CD4-positive, alpha-beta T cell treated with Interleukin-17A for 4 hours (primary cell): ENCODE measurements around the gene CITED4.
A peak's percentile ranks its signal among the peaks of the same experiment; 100 is the strongest.

Experiments used
- DNase-seq: peaks from one replicate; pipeline ENCODE4 v3.0.0-alpha.2; 2020; ENCODE audit warnings: mixed read lengths

CITED4 gene

DNA sequence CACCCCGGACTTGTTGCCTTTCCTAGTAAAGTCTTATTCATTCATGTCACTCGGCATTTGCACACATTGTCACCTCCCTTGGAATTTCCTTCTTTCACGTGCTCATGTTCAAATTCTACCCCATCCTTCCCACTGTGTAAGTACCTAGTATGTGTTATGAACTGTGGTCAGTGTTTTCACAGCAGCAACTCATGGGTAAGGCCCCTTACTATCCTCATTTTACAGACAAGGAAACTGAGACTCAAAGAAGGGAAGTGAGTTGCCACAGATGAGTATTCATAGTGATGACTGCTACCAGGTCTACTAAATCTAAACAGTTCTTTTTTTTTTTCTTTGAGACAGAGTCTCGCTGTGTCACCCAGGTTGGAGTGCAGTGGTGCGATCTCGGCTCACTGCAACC lies 10.5 kb downstream of the CITED4 start:
- no peak for DNase-seq

DNA sequence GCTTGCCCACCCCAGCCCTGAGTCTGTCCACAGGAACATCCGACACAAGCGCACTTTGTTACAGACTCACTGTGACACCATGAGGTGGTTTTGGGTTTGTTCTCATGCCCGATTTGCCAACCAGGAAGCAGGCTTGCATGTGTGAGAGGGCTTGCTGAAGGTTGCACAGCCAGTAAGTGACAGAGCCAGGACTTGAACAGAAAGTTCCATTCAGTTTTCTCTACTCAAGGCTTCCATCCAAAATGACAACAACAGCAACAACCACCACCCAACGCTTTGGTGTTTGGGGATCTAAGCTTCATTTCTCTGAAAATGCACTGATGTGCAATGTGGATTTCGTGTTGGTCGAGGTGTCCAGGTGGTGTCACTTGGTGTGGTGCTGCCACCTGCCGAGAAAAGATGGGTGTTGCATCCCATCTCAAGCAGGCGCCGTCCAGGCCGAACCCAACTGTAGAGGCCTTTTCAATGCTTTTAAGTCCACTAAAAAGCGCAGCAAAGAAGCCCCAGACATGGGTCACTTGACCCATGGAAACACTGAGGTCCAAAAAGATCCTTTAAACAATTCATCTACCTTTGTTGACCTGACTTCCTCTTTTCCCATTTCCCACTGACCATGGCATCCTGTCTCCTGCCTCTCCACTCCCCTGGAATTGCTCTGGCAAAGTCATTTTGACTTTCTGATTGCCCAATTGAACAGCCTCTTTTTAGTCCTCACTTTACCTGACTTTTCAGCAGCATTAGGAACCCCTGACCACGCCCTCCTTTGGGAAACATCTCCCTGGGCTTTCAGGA lies 12.2 kb downstream of the CITED4 start:
- peak; percentile 82 for DNase-seq

DNA sequence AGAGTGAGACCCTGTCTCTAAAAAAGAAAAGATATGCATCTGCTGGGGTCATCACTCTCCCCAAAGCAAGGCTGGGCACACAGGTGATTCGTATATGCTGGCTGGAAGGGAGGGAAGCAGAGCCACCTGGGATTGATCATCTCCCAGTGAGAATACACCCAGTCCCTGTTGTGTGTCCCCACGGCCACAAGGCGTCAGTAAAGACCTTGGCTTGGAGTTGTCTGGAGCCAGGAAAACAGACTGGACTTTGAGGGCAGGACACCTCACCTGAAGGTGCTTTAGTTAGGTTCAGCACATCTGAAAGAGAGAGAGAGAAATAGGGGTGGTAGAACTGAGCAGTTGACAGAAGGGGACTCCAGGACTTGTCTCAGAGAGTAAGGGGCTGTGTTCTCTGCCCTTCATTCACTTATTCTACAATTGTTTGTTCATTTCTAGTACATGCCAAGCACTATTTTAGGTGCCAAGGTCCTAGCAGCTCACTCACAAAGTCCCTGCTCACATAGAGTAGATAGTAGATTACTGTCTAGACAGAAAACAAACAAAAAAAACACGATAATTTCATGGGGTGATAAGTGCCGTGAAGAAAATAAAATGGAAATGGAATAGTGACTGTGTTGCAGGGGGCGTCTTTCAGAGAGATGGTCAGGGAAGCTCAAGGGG lies 13.5 kb downstream of the CITED4 start:
- DNase-seq = peak; percentile 16

DNA sequence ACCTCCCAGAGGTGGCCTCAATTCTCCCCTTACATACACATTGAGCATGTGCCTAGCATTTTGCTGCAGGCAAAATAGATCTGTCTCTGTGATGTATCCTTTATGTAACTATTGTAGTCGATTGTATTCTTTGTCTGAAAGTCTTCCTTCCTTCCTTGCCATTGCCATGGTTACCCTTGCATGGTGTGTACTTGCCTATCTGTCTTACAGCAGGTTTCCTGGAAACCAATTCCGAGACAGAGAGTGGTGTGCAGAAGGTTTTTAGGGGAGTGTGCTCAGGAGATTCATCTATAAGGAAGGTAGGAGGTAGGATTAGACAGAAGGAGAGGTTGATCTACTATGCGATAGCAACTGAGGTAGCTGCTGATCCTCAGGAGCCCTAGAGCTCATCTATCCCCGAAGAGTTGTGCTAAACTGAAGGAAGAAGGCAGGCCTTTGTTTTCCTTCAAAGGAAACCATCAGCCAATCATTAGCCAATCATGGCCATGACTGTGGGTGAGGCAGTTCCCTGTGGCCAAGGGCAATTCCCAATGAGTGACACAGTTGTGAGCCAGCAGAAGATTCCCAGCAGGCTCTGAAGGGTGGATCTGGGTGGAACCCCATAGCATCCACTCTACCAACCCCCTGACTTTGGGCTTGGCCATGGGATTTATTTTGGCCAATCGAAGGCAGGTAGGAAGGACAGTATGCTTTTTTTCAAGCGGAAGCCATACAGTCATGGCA lies 15.0 kb downstream of the CITED4 start:
- DNase-seq = no peak

DNA sequence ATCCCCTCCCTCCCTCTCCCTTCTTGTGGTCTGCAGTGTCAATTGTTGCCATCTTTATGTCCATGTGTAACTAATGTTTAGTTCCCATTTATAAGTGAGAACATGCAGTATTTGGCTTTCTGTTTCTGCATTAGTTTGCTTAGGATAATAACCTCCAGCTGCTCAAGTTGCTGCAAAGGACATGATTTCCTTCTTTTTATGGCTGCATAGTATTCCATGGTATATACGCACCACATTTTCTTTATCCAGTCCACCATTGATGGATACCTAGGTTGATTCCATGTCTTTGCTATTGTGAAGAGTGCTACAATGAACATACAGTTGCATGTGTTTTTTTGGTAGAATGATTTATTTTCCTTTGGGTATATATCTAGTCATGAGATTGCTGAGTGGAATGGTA lies 16.3 kb downstream of the CITED4 start:
- DNase-seq = no peak

DNA sequence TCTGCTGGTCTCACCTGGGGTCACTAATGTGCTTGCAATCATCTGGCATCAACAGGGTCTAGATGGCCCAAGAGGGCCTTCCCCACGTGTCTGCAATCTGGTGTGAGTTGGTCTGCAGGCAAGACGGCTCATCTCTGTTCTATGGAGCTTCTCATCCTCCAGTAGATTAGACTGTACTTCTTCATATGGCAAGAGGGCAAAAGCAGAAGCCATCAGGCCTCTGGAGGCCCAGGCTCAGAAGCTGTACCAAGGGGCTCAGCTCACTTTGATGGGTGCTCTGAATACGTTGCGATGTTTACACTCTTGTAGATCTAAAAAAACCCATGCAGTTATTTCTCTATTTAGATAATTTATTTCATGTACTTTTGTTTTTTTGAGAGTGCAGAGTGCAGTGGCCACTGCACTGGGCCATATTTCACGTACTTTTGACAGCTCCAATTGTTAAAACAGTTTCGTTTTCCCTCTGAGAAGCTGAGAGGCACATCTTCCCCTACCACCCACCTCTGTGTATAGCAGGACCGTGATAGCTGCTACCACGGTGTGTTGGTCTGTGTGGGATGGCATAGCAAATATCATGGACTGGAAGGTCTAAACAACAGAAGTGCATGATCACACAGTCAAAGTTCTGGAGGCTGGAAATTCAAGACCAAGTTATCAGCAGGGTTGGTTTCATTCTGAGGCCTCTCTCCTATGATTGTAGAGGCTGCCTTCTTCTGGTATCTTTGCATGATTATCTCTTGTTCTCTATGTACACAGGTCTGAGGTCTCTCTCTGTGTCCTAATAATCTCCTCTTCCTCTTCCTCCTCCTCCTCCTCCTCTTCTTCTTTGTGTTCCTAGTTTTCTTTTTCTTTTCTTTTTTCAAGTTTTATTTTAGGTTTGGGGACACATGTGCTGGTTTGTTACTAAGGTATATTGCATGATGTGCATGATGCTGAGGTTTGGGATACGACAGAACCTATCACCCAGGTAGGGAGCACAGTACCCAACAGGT lies 17.0 kb downstream of the CITED4 start:
- peak; percentile 12 for DNase-seq

DNA sequence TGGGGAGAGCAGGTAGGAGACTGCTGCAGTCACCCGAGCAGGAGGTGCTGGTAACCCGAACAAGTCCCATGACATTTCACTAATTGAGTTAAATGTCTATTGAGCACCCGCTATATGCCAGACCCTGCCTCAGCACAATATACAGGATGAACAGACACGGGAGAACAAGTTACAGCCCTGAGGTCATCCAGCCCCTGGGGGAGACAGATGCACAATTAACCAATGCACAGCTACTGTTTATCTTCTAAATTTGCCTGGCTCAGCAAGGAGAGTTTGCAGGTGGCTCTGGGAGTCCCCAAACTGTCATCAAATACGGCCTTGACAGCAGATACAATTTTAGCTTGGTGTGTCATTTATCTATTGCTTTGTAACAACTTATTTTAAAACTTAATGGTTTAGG lies 18.1 kb downstream of the CITED4 start:
- DNase-seq = no peak

DNA sequence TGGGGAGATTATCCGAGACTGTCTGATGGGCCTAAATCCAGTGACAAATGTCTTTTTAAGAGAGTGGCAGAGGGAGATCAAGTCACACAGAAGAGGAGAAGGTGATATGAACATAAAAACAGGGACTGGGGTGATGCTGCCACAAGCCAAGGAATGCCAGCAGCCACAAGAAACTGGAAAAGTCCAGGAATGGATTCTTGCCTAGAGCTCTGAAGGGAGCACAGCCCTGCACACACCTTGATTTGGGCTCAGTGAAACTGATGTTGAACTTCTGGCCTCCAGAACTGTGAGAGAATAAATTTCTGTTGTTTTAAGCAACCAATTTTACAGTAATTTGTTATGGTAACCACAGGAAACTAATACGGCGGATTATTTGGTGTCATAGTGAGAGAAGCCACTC lies 19.5 kb downstream of the CITED4 start:
- no peak for DNase-seq

DNA sequence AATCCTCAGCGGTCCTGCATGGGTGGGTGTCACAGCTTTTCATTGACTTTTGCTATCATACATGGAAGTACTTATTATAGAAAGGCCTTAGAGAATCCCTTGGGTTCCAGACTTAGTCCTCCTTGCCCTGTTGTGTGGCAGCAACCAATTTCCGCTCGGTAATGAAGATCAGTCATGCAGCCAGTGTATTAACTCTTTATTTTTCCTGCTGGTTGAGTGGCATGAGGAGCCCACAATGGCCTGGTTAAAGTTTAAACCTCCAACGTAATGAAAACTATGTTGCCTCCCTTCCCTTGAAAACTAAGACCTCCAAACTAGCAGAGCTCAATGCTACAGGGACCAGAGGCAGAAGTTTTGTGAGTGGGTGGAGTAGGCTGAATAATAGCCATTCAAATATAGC lies 20.0 kb downstream of the CITED4 start:
- DNase-seq = no peak

DNA sequence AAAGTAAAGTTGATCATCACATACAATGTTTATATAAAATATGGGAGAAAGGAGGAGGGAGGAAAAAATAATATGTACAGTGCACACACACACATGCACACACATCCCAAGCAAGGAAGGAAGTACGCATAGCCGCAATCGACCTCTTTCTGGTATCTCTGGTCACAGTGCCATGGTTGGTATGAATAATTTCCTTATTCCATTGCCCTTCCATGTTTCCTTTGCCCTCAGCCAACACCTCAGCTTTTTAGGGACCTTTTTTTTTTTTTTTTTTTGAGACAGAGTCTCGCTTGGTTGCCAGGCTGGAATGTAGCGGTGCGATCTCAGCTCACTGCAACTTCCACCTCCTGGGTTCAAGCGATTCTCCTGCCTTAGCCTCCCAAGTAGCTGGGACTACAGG lies 20.6 kb downstream of the CITED4 start:
- DNase-seq = no peak

DNA sequence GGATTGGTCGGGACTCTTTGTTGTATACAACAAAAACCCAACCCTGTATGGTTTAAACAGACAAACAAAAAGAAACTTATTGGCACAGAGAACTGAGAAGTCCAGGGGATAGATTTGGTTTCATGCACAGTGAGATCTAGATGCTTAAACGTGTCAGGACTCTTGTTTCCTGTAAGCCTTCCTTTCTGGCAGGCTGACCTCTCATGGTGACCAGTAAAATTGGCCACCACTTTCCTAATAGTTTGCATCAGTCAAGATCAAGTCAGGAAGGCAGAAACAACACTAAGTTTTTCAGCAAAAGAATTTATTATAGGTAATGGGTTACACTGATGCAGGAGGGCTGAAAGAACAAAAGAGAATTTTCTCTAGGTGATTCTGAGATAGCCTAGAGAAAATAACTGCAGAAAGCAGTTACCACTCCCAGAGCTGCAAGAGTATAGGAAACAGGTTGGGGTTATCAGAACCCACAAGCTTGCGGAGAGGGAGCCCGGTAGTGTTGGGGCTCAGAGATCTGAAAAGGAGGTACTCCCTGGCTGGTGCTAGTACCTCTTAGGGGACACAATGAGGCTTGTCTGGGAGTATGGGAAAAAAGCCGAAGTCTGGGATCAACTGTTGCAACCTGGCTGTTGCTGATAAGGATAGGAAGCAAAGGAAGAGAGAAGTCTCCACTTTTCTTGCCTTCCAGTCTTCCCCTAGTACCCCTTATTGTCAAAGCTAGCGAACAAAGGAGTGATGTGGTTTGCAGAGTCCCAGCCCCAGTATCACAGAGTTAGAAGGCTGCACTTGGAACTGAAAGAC lies 21.4 kb downstream of the CITED4 start:
- DNase-seq = peak; percentile 28

DNA sequence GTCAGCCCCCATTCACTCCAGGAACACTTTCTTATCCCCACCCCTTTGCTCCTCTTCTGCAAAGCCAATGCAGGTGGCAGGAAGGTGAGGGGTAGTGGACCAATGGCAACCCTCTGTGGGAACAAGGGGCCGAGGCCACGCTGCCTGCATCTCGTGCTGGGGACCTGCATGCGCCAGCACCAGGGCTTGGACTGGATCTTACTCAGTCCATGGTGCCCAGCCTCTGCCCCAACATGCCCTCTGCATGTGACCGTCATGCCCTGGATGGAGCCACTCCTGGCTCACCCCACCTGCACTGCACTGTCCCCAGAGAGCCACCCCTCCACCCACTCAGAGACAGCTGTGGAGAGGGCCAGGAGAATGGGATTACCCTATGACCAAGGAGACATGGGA lies 22.2 kb downstream of the CITED4 start:
- no peak for DNase-seq

DNA sequence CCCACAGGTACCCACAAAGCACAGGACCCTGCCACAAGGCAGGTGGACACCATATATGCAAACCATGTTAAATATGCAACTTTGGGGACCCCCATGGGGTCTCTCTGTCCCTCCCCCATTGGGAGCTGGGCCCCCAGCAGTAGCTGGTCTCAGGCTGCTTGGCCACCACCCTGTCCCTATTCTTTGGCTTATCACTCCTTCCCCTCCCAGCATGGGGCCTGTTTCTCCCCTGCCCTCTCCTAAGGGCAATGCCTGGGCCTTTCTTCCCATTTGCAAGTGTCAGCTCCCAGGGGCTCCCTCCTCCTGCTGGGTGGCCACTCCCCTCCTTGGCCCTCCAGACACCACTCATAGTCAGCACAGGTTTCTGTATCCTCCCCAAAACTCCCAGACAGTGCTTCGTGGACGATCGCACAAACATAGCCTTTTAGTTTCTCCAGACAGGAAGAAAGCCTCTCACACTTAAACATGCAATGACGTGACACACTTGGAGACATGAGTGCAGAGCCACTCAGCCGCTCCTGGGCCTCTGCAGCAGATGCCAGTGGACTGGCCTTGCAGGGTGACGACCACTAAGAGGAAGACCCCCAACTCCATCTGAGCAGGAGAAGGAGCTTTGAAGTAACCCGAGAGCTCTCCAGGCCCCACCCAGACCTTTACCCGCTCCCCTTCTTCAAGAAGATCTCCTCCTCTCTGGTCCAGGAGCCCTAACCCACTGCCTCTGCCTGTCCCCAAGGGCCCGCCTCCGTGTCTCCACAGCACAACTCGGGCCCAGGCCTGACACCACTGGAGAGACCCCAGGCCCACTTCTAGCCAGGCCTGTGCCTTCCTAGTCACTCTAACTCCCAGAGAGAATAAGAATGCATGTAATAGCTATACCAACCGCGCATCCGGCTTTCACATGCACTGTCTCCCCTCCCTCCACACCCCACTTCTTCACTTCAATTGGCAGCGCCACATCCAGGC lies 22.9 kb downstream of the CITED4 start:
- no peak for DNase-seq

DNA sequence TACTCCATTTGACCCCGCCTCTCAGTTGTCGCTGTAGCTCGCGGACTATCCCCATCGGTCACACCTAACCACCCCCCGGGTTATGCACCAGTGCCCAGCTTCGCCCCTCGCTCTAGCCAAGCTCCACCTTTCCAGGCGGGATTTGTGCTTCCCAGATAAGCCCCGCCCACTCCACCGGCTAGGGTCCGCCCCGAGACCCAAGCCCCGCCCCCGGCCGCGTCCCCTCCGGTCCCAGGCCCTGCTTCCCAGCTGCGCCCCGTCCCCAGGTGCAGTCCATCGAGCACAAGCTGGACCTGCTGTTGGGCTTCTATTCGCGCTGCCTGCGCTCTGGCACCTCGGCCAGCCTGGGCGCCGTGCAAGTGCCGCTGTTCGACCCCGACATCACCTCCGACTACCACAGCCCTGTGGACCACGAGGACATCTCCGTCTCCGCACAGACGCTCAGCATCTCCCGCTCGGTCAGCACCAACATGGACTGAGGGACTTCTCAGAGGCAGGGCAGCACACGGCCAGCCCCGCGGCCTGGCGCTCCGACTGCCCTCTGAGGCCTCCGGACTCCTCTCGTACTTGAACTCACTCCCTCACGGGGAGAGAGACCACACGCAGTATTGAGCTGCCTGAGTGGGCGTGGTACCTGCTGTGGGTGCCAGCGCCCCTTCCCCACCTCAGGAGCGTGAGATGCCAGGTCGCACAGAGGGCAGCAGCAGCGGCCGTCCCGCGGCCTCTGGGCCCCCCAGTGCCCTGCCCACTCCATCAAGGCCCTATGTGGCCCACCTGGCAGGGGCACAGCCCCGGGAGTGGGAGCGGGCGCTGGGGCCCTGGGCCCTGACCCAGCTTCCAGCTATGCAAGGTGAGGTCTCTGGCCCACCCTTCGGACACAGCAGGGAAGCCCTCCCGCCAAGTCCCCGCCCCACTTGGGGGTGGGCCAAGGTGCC lies 23.9 kb downstream of the CITED4 start:
- DNase-seq = no peak

DNA sequence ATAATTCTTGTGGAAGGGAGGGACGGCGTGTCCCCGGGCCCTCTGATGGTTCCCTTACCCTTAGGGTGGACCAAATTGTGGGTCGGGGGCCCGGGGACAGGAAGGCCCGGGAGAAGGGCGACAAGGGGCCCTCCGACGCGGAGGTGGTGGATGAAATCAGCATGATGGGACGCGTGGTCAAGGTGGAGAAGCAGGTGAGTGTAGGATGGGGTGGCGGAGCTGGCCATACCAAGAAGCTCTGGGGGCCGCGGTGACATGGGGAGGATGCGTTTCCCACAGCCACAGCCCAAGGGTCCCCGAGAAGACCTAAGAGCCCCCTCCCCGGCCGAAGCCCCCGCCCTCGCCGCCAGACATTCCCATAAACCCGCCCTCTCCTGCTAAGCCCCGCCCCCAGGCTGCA lies 24.6 kb downstream of the CITED4 start:
- no peak for DNase-seq

DNA sequence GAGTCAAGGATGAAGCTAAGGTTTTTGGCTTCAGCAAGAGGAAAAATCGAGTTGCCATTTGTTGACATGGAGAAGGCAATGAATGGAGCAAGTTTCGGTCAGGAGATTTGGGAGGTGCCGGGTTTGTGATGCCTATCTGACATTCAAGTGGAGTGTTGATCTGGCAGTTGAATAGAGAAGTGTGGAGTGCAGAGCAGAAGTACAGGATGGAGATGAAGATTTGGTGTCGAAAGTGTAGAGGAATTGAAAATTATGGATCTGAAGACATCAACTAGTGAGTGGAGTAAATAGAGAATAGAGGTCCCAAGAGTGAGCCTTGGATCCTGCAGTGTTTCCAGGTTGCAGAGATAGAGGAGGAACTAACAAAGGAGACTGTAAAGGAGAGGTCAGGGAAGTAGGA lies 25.9 kb downstream of the CITED4 start:
- DNase-seq = no peak

DNA sequence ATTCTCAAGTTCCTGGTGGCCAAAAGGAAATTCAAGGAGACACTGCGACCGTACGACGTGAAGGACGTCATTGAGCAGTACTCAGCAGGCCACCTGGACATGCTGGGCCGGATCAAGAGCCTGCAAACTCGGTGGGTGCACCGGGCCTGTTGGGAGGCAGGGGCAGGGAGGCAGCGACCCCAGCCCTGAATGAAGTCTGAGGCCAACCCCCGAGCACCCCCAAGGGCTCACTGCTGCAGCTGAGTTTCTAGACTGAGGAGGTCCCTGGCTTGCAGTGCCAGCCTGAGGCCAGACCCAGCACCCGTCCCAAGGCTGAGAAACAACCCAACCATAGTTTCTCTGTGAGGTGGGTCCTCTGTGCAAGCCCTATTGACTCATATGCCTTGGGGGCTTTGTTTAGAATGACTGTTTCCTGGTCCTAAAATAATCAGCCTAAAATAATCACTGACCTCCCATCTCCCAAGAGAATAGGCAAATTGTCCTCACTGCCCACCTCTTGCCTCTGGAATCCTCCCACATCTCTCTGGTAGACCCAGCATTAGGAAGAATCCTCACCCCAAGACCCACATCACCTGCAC lies 27.1 kb downstream of the CITED4 start:
- DNase-seq = no peak

DNA sequence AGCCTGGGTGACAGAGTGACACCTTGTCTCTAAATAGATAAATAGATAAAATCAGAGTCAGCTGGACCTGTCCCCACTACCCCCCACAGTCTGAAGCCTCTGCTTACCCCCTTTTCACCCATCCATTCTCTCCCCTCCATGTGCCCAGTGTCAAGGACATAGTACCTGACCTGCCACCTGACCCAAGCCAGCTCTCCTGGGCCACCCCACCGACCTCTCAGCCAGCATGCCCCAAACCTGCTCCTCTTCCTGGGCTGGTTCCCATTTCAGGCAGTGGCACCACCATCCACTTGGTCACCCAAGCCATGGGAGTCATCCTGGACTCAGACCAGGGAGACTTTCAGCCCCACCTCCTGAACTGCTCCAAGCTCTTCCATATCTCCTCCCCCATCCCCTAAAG lies 28.2 kb downstream of the CITED4 start:
- DNase-seq = no peak
